ENCODE data around the gene FHIT.

- TF ChIP-seq POLR2A (IDR thresholded peaks at IDR 0.05; ENCODE audit: low read length) (no peak), GATA1 (IDR thresholded peaks at IDR 0.05; ENCODE audit: low read depth, low read length) (no peak)
These were observed 493.1 kb downstream of the FHIT start for GRCh38 chr3:60758171-60758570.

Data from erythroblast (primary cell).